DMS153 treated with DMSO at 0.1 percent for 48 hours (cell line): Measurements from ENCODE around the gene GULP1.

ENCODE experiments used
- DNase-seq: peaks from one replicate; lab custom pipeline; 2025; ENCODE audit not compliant: unreplicated experiment; lab: John Stamatoyannopoulos, UW

The GULP1 gene

DNA sequence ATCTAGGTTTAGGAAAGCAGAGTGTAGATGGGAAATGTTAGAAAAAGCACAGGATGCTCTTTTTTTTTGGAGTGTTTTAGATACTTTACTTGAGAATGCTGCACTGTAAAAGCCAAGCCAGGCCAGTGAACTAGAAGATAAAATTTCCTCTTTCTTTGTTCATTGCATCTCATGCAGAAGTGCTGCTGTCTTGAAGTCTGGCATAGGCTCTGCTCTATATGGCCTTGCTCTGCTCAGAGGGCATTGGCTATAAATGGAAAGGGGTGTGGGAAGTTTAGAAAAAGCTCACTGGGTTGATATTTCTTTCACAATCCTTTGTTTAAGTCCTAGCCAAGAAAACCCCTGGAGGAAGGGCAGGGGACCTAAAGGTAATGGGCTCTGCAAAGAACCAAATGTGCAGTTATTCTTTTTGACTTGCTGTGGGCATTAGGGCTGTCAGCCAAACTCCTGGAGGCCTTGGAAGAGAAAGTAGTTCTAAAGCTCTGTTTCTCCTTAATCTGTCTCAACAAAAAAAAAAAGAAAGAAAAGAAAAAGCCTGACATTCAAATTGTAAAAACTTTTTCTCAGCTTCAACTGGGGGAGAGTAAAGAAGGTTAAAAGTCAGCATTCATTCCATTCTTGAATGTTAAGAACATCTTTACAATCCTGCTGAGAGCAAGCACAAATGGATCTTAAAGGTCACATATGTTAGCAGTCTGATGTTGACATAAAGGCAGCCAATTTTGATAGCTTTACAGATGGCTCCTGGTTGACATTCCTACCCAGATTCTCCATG is 338.3 kb downstream of the GULP1 start:
- no peak for DNase-seq

DNA sequence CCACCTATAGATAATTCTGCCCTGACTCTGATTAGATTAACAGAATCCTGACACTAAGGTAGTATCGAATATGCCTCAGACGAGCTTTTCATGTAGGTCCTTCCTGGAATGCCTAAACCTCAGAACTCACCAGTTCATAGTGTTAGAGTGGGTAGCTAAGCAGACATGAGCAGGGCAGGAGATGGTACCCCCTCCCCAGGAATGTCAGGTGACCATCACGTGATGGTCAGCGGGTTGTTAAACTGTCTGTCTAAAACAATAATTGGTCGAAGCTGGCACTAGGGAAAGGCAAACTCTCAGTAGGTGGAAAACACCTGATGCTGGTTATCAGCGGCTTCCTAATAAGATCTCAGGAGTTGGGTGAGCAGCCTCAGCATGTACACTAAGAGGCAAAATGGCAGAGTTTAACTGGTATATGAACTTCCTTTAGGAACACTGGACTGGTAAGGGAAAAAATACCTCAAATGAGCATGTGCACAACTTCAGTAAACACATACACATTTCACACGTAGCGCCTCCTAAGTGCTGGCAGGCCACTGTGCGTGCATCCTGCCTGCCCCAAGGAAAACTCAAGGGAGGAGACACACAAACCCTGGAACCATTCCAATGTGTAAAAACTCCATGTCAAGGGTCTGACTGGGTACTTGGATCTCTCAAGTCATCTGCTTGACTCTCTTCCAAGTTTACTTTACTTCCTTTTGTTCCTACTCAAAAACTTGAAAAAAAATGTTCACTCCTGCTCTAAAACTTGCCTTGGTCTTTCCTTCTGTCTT is 339.5 kb downstream of the GULP1 start:
- no peak for DNase-seq

DNA sequence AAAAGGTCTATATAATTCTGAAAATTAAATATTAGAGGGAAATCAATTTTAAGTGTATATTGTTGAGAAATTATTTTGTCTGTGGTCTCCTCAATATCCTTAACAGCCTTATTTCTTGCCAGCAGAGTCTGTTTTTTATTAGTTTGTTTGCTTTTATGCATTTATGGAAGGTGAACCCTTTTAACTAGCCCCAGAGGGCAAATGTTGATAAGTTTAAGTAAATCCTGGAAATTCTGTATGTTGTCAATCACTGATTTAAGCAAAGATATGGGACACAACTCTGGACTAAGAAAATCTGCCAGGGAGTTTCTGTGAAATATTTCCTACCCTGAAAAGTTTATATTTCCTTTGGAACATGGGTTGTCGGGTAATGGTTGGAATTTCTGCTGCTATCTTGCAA is 343.0 kb downstream of the GULP1 start:
- DNase-seq, result no peak
